CD1c-positive myeloid dendritic cell (primary cell): ENCODE results near the gene PPP4R3C.
"Not testable (repeated sequence)": the region's sequence is repeated elsewhere in the genome, so short reads cannot be mapped to it uniquely, and the experiment has no call there.

Experiments used
- DNase-seq: peaks from one replicate; pipeline ENCODE4 v3.0.0-alpha.2; 2016; ENCODE audit errors: extremely low spot score

The PPP4R3C gene

GRCh38 chrX:27463187-27463586, at the start of gene PPP4R3C:
TSS of gene PPP4R3C (minus strand) at chrX:27463341. CDS start at chrX:27463296, 45 bp downstream.
- no peak for DNase-seq

GRCh38 chrX:27491397-27491796, 28.3 kb upstream of the PPP4R3C start:
- no peak for DNase-seq

- no peak for DNase-seq
These were observed 2.9 kb upstream of the PPP4R3C start for GRCh38 chrX:27466051-27466450.

GRCh38 chrX:27465036-27465435, 1.9 kb upstream of the PPP4R3C start:
- no peak for DNase-seq

GRCh38 chrX:27459129-27459528, 4.0 kb downstream of the PPP4R3C start:
- DNase-seq: not testable (repeated sequence)

GRCh38 chrX:27458544-27458943, 4.6 kb downstream of the PPP4R3C start:
- not testable (repeated sequence) for DNase-seq

GRCh38 chrX:27451324-27451723, 11.8 kb downstream of the PPP4R3C start:
- DNase-seq: no peak

GRCh38 chrX:27446423-27446822, 16.7 kb downstream of the PPP4R3C start:
- no peak for DNase-seq

- no peak for DNase-seq
These were observed 17.7 kb downstream of the PPP4R3C start for GRCh38 chrX:27445438-27445837.

- DNase-seq: no peak
These were observed 18.8 kb downstream of the PPP4R3C start for GRCh38 chrX:27444093-27444908.

GRCh38 chrX:27442392-27442791, 20.7 kb downstream of the PPP4R3C start:
- DNase-seq: not testable (repeated sequence)

- DNase-seq: no peak
These were observed 23.4 kb downstream of the PPP4R3C start for GRCh38 chrX:27439771-27440170.

- DNase-seq: no peak
These were observed 24.2 kb downstream of the PPP4R3C start for GRCh38 chrX:27438937-27439336.

GRCh38 chrX:27435031-27435430, 28.1 kb downstream of the PPP4R3C start:
- DNase-seq: no peak
